Endothelial cell of umbilical vein (primary cell): ENCODE results near the gene DYNC1H1. TPM values are rescaled to one million over a fixed set of nuclear protein-coding genes. Genes with fewer than 3 reads are reported as not detected.

Source experiments
- BruUV-seq: library from RNA; stranded (reverse); fragments of 400-500 nt; replicated peaks from 2 replicates; lab custom pipeline; 2021; lab: Mats Ljungman, UMichigan
- CTCF ChIA-PET: fragments of 300-600, 350-600 bp; sonication (Branson Sonifier 250); formaldehyde crosslinking; loops from one replicate; lab custom pipeline; 2021; ENCODE audit warnings: antibody characterized with exemption, inconsistent platforms; lab: Charles Lee
- POLR2A ChIA-PET: fragments of 300-600, 350-600 bp; sonication (Branson Sonifier 250); formaldehyde crosslinking; loops from one replicate; lab custom pipeline; 2021; ENCODE audit warnings: antibody characterized with exemption, inconsistent platforms; lab: Charles Lee
- DNase-seq: peaks from one replicate; pipeline ENCODE4 v3.0.0-alpha.2; 2011; ENCODE audit warnings: low read depth, low spot score
- FAIRE-seq: peaks from 2 replicates; lab custom pipeline; 2011; peaks lifted over from hg19 to GRCh38; lab: Jason Lieb, UNC
- H2AFZ ChIP-seq: 2 replicates; pipeline ENCODE4 v1.6.0; 2012; ENCODE audit warnings: low read depth, low read length, control low read depth, inconsistent platforms
- H3K27ac ChIP-seq: 2 replicates; pipeline ENCODE4 v1.5.1; 2011; ENCODE audit warnings: low read depth, mild to moderate bottlenecking, control low read depth, low read length, moderate library complexity; ENCODE audit not compliant: insufficient read depth
- H3K27me3 ChIP-seq, 2 experiments: 2 replicates each; pipeline versions ENCODE4 v1.6.0 to v1.6.1; 2011; ENCODE audit warnings: low read length in 2 of 2, mixed read lengths in 1 of 2; ENCODE audit not compliant: control insufficient read depth in 2 of 2, insufficient read depth in 2 of 2
- H3K36me3 ChIP-seq, 2 experiments: 2 replicates in 1 of 2; 3 replicates in 1 of 2; pipeline ENCODE4 v1.5.1; 2011; ENCODE audit warnings: low read length in 2 of 2, mild to moderate bottlenecking in 1 of 2, moderate library complexity in 1 of 2; ENCODE audit not compliant: control insufficient read depth in 2 of 2, insufficient read depth in 2 of 2; ENCODE audit errors: extremely low read depth in 1 of 2
- H3K4me1 ChIP-seq: 3 replicates; pipeline ENCODE4 v1.5.1; 2011; ENCODE audit warnings: mild to moderate bottlenecking, low read length; ENCODE audit not compliant: control insufficient read depth, insufficient read depth; ENCODE audit errors: extremely low read depth
- H3K4me2 ChIP-seq: 2 replicates; pipeline ENCODE4 v1.6.1; 2011; ENCODE audit warnings: low read length, control low read depth, mixed read lengths; ENCODE audit not compliant: insufficient read depth
- H3K4me3 ChIP-seq, 3 experiments: fragments of 200-600 bp in 1 of 3; sonication (generic), shearing (Covaris generic) in 1 of 3; replicated peaks in 1 of 3; 2 replicates each; pipeline ENCODE4 v1.5.1; 2011 to 2016; ENCODE audit warnings: control low read depth in 3 of 3, low read length in 3 of 3, mild to moderate bottlenecking in 2 of 3, inconsistent platforms in 1 of 3, low read depth in 1 of 3, moderate library complexity in 1 of 3; ENCODE audit not compliant: insufficient read depth in 1 of 3
- H3K79me2 ChIP-seq: 2 replicates; pipeline ENCODE4 v1.6.0; 2012; ENCODE audit warnings: low read length, inconsistent platforms; ENCODE audit not compliant: control insufficient read depth, insufficient read depth
- H3K9ac ChIP-seq: replicated peaks from 2 replicates; pipeline ENCODE3; 2011; ENCODE audit warnings: low read length, control low read depth; ENCODE audit not compliant: insufficient read depth; ENCODE audit errors: extremely low read depth
- H3K9me1 ChIP-seq: replicated peaks from 3 replicates; pipeline ENCODE4 v1.6.0; 2011; ENCODE audit warnings: mild to moderate bottlenecking, low read length; ENCODE audit not compliant: control insufficient read depth, insufficient read depth; ENCODE audit errors: extremely low read depth
- H3K9me3 ChIP-seq: replicated peaks from 2 replicates; pipeline ENCODE4 v1.5.1; 2012; ENCODE audit warnings: low read length, inconsistent platforms; ENCODE audit not compliant: control insufficient read depth, insufficient read depth
- H4K20me1 ChIP-seq: replicated peaks from 2 replicates; pipeline ENCODE3; 2011; ENCODE audit warnings: mild to moderate bottlenecking, low read length; ENCODE audit not compliant: control insufficient read depth, insufficient read depth; ENCODE audit errors: extremely low read depth
- CTCF ChIP-seq, 2 donors: IDR thresholded peaks; 1 replicate in 1 of 2; 2 replicates in 1 of 2; pipeline ENCODE4 v1.5.1; 2011; ENCODE audit warnings: low read length in 2 of 2, mild to moderate bottlenecking in 2 of 2, moderate library complexity in 2 of 2, control low read depth in 1 of 2, inconsistent platforms in 1 of 2, low read depth in 1 of 2; ENCODE audit not compliant: insufficient read depth in 1 of 2; ENCODE audit errors: extremely low read depth in 1 of 2
- EZH2 ChIP-seq: IDR thresholded peaks from 2 replicates; pipeline ENCODE4 v1.6.1; 2012; ENCODE audit warnings: borderline replicate concordance, low read depth, mild to moderate bottlenecking, moderate library complexity, low read length, inconsistent platforms; ENCODE audit not compliant: severe bottlenecking
- FOS ChIP-seq: IDR thresholded peaks from 2 replicates; pipeline ENCODE4 v1.6.1; 2011; ENCODE audit warnings: mild to moderate bottlenecking, low read length, moderate library complexity, borderline replicate concordance; ENCODE audit not compliant: insufficient read depth
- GATA2 ChIP-seq: IDR thresholded peaks from 2 replicates; pipeline ENCODE4 v1.7.0; 2011; ENCODE audit warnings: low read depth, mild to moderate bottlenecking, moderate library complexity, mixed read lengths, low read length; ENCODE audit not compliant: insufficient read length, insufficient read depth
- JUN ChIP-seq: IDR thresholded peaks from 2 replicates; pipeline ENCODE4 v1.6.1; 2011; ENCODE audit warnings: borderline replicate concordance, low read depth; ENCODE audit not compliant: insufficient read length, insufficient read depth
- MAX ChIP-seq: IDR thresholded peaks from 2 replicates; pipeline ENCODE4 v1.6.1; 2011; ENCODE audit not compliant: insufficient read depth, insufficient read length
- MYC ChIP-seq: IDR thresholded peaks from one replicate; pipeline ENCODE4 v1.6.1; 2011; ENCODE audit warnings: mild to moderate bottlenecking, low read depth, low read length
- POLR2A ChIP-seq: IDR thresholded peaks from 2 replicates; pipeline ENCODE4 v1.6.1; 2012; ENCODE audit warnings: low read depth, mild to moderate bottlenecking, control low read depth, low read length
- POLR2AphosphoS5 ChIP-seq: IDR thresholded peaks from 2 replicates; pipeline ENCODE4 v1.6.1; 2012; ENCODE audit warnings: low read depth, mild to moderate bottlenecking, control low read depth, low read length, moderate library complexity; ENCODE audit not compliant: insufficient read depth
- dilution Hi-C: fragments of 300-500 bp; cut with MboI; formaldehyde crosslinking; loops from one replicate; pipeline ENCODE4 v1.15.0; 2019; ENCODE audit warnings: low sequenced_read_pairs; ENCODE audit not compliant: extremely low pct_ligation_motif_present
- intact Hi-C: fragments of 100-400 bp; cut with micrococcal nuclease; formaldehyde crosslinking; loops from one replicate; pipeline ENCODE4 v1.10.0; 2022
- polyA plus RNA-seq, 4 experiments: library from polyadenylated mRNA; depleted of rRNA in 3 of 4; stranded (reverse) in 3 of 4; unstranded in 1 of 4; fragments of >200 nt; gene quantifications; 2 replicates each; pipeline versions ENCODE4 v1.2.1 to v1.2.3, GENCODE V29; 2011 to 2012; ENCODE audit warnings: missing spikeins in 1 of 4
- total RNA-seq: library from RNA; stranded (reverse); gene quantifications from 2 replicates; pipeline ENCODE4 v1.2.3, GENCODE V29; 2021

The DYNC1H1 gene
- total and polyA plus RNA-seq, 2 donors (not counting 3 experiments of a cell fraction or from before 2014, with no cell fraction given) = 254 to 648 TPM

GRCh38 chr14:102005336-102005735 lies 41.0 kb downstream of the DYNC1H1 start:
- dilution Hi-C loops = no loop called here
- H3K36me3 ChIP-seq = peaks cover 56 to 66% of the 10 kb centered on the region in 2 experiments
- H3K4me2 ChIP-seq = no peak overlapping the region
- no peaks in the 10 kb centered on the region for H3K9me1 ChIP-seq
- no peak overlapping the region for H3K27ac ChIP-seq
- intact Hi-C loops = no loop called here
- no peak overlapping the region for H2AFZ ChIP-seq
- CTCF ChIA-PET = interaction anchor here (1.2 kb wide), 1 partner anchor 15 kb away, joined by 3 read pairs; no protein-coding TSS in a partner anchor
- H3K9ac ChIP-seq = no peak overlapping the region
- DNase-seq = no peak
- POLR2A ChIA-PET = no interaction called here
- no peaks in the 10 kb centered on the region for H3K79me2 ChIP-seq
- no peak for FAIRE-seq
- BruUV-seq = no TSS peak
- H3K4me3 ChIP-seq = no peak overlapping the region
- TF ChIP-seq JUN (no peak), EZH2 (no peak), MAX (no peak), FOS (no peak), POLR2A (no peak), GATA2 (no peak), MYC (no peak), POLR2AphosphoS5 (no peak), CTCF (IDR thresholded peaks at IDR 0.05; ENCODE audit: extremely low read depth in 1 of 2, insufficient read depth in 1 of 2, low read depth in 1 of 2, low read length in 2 of 2) (no peak)
- H3K27me3 ChIP-seq = no peaks in the 10 kb centered on the region
- H3K9me3 ChIP-seq = no peaks in the 10 kb centered on the region
- H4K20me1 ChIP-seq = no peaks in the 10 kb centered on the region
- H3K4me1 ChIP-seq = no peaks in the 10 kb centered on the region
